Measurements from ENCODE around the gene FCRLB.
"Not testable (repeated sequence)": the region's sequence is repeated elsewhere in the genome, so short reads cannot be mapped to it uniquely, and the experiment has no call there.

FCRLB gene

GRCh38 chr1:161725258-161725907 is 4.0 kb downstream of the FCRLB start:
- not testable (repeated sequence) for DNase-seq; H2BK5ac ChIP-seq (ENCODE audit: low read length); H3K4me3 ChIP-seq (ENCODE audit: low read length); H4K5ac ChIP-seq (ENCODE audit: low read length); H3K27me3 ChIP-seq (ENCODE audit: insufficient read depth, low read length, poor library complexity); H3K79me1 ChIP-seq (ENCODE audit: low read length); H4K8ac ChIP-seq (ENCODE audit: low read depth, low read length); H2AK5ac ChIP-seq (ENCODE audit: low read length); H3K79me2 ChIP-seq (ENCODE audit: control insufficient read depth, insufficient read depth, low read length); H2BK120ac ChIP-seq (ENCODE audit: low read depth, low read length); H3K4me1 ChIP-seq (ENCODE audit: control insufficient read depth, low read depth, low read length); H3K23ac ChIP-seq (ENCODE audit: low read length); H3K27ac ChIP-seq (ENCODE audit: low read depth, low read length); H3K36me3 ChIP-seq (ENCODE audit: control insufficient read depth, insufficient read depth, low read length); H2BK15ac ChIP-seq (replicated peaks; ENCODE audit: low read depth); H3K18ac ChIP-seq (ENCODE audit: low read length); H3K4ac ChIP-seq (ENCODE audit: low read depth, low read length)
- WGBS (ENCODE audit: extremely low coverage, insufficient coverage, low lambda C conversion rate): no CpG with 5 or more reads among the region's 22 CpGs
- H3K56ac ChIP-seq (ENCODE audit: low read length): peak overlapping the region; percentile 96
- H3K9ac ChIP-seq (ENCODE audit: low read length): peak overlapping the region; percentile 69
- H3K4me2 ChIP-seq (ENCODE audit: low read length): peak overlapping the region; percentile 99

- peak overlapping the region; percentile 96 for H3K56ac ChIP-seq (ENCODE audit: low read length)
- no peak overlapping the region for H3K27ac ChIP-seq (ENCODE audit: low read depth, low read length)
- no peak overlapping the region for H2AK5ac ChIP-seq (ENCODE audit: low read length)
- peak overlapping the region; percentile 99 for H3K4me2 ChIP-seq (ENCODE audit: low read length)
- H3K23ac ChIP-seq (ENCODE audit: low read length): no peak overlapping the region
- DNase-seq: peak; percentile 85
- no peaks in the 10 kb centered on the region for H3K36me3 ChIP-seq (ENCODE audit: control insufficient read depth, insufficient read depth, low read length)
- no peak overlapping the region for H4K8ac ChIP-seq (ENCODE audit: low read depth, low read length)
- H3K9ac ChIP-seq (ENCODE audit: low read length): peak overlapping the region; percentile 69
- H4K5ac ChIP-seq (ENCODE audit: low read length): no peak overlapping the region
- no peak overlapping the region for H2BK15ac ChIP-seq (replicated peaks; ENCODE audit: low read depth)
- H3K4me3 ChIP-seq (ENCODE audit: low read length): peak overlapping the region; percentile 65
- H3K79me2 ChIP-seq (ENCODE audit: control insufficient read depth, insufficient read depth, low read length): no peaks in the 10 kb centered on the region
- peaks cover 2% of the 10 kb centered on the region for H3K27me3 ChIP-seq (ENCODE audit: insufficient read depth, low read length, poor library complexity)
- peaks cover 5% of the 10 kb centered on the region for H3K4me1 ChIP-seq (ENCODE audit: control insufficient read depth, low read depth, low read length)
- no peak overlapping the region for H2BK5ac ChIP-seq (ENCODE audit: low read length)
- WGBS (ENCODE audit: extremely low coverage, insufficient coverage, low lambda C conversion rate): no CpG with 5 or more reads among the region's 34 CpGs
- H2BK120ac ChIP-seq (ENCODE audit: low read depth, low read length): no peak overlapping the region
- H3K18ac ChIP-seq (ENCODE audit: low read length): no peak overlapping the region
- no peak overlapping the region for H3K4ac ChIP-seq (ENCODE audit: low read depth, low read length)
- no peaks in the 10 kb centered on the region for H3K79me1 ChIP-seq (ENCODE audit: low read length)
These were observed 4.6 kb downstream of the FCRLB start for GRCh38 chr1:161725908-161726472.

DNA sequence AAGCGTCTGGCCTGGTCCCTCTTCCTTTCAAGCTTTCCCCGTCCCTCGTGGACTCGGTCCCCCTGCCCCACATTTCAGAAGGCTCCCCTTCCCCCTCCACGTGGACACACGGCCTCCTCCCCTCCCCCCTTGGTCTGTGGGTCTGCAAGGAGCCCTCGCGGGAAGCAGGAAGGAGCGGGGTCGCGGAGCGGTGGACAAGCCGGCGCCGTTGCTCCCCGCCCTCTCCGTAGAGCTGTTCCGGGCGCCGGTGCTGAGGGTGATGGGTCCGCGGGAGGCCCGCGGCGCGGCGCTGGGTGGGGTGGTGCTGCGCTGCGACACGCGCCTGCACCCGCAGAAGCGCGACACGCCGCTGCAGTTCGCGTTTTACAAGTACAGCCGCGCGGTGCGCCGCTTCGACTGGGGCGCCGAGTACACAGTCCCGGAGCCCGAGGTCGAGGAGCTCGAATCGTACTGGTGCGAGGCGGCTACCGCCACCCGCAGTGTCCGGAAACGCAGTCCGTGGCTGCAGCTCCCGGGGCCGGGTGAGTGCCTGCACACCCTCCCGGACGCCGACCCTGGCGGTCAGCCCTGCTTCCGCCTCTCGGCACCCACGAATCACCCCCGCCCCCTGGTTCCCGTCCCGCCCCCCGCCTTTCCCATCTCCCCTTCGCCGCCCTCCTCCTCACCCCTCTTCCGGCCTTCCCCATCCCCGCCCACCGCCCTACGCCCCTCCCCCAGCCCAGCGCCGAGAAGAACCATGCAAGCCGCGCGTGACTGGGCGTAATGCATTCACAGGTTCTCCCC is 5.3 kb downstream of the FCRLB start:
- peak overlapping the region; percentile 65 for H3K4me3 ChIP-seq (ENCODE audit: low read length)
- no peak overlapping the region for H4K8ac ChIP-seq (ENCODE audit: low read depth, low read length)
- no peak overlapping the region for H2AK5ac ChIP-seq (ENCODE audit: low read length)
- peak overlapping the region; percentile 3 for H3K18ac ChIP-seq (ENCODE audit: low read length)
- no peaks in the 10 kb centered on the region for H3K79me1 ChIP-seq (ENCODE audit: low read length)
- no CpG with 5 or more reads among the region's 83 CpGs for WGBS (ENCODE audit: extremely low coverage, insufficient coverage, low lambda C conversion rate)
- H2BK5ac ChIP-seq (ENCODE audit: low read length): peak overlapping the region; percentile 58
- H2BK120ac ChIP-seq (ENCODE audit: low read depth, low read length): no peak overlapping the region
- peak; percentile 90 for DNase-seq
- peak overlapping the region; percentile 96 for H3K56ac ChIP-seq (ENCODE audit: low read length)
- H3K4ac ChIP-seq (ENCODE audit: low read depth, low read length): peak overlapping the region; percentile 94
- H3K27me3 ChIP-seq (ENCODE audit: insufficient read depth, low read length, poor library complexity): peaks cover 2% of the 10 kb centered on the region
- no peak overlapping the region for H4K5ac ChIP-seq (ENCODE audit: low read length)
- no peaks in the 10 kb centered on the region for H3K79me2 ChIP-seq (ENCODE audit: control insufficient read depth, insufficient read depth, low read length)
- peak overlapping the region; percentile 83 for H3K9ac ChIP-seq (ENCODE audit: low read length)
- H3K4me2 ChIP-seq (ENCODE audit: low read length): peak overlapping the region; percentile 99
- H3K4me1 ChIP-seq (ENCODE audit: control insufficient read depth, low read depth, low read length): peaks cover 8% of the 10 kb centered on the region
- H3K36me3 ChIP-seq (ENCODE audit: control insufficient read depth, insufficient read depth, low read length): no peaks in the 10 kb centered on the region
- H3K27ac ChIP-seq (ENCODE audit: low read depth, low read length): peak overlapping the region; percentile 22
- H2BK15ac ChIP-seq (replicated peaks; ENCODE audit: low read depth): no peak overlapping the region
- no peak overlapping the region for H3K23ac ChIP-seq (ENCODE audit: low read length)

DNA sequence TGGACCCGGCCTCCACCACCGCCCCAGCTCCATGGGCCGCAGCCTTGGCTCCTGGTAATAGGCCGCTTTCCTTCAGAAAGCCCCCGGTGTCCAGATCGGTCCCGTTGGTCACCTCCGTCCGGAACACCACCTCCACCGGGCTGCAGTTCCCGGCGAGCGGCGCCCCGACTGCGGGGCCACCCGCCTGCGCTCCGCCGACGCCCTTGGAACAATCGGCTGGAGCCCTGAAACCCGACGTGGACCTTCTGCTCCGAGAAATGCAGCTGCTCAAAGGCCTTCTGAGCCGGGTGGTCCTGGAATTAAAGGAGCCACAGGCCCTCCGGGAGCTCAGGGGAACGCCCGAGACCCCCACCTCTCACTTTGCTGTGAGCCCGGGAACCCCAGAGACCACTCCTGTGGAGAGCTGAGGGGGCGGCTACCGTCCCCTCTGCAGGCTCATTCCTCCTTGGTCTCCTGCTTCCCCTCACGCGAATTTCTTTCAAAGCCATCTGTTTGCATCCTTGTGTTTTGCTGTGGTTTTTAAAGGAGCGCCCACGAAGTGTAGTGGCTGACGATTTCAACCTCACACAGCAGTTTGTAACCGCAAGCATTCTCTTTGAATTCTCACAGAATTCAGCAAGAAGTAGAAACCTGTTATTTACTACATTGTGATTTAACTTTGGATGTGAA is 6.0 kb downstream of the FCRLB start:
- Histone ChIP-seq H3K27me3 (ENCODE audit: insufficient read depth, low read length, poor library complexity) (peaks cover 2% of the 10 kb centered on the region), H3K23ac (ENCODE audit: low read length) (peak overlapping the region; percentile 6), H3K27ac (ENCODE audit: low read depth, low read length) (no peak overlapping the region), H3K36me3 (ENCODE audit: control insufficient read depth, insufficient read depth, low read length) (no peaks in the 10 kb centered on the region), H4K8ac (ENCODE audit: low read depth, low read length) (no peak overlapping the region), H3K56ac (ENCODE audit: low read length) (peak overlapping the region; percentile 89), H4K5ac (ENCODE audit: low read length) (no peak overlapping the region), H3K9ac (ENCODE audit: low read length) (peak overlapping the region; percentile 83), H3K79me2 (ENCODE audit: control insufficient read depth, insufficient read depth, low read length) (no peaks in the 10 kb centered on the region), H2BK5ac (ENCODE audit: low read length) (no peak overlapping the region), H2BK15ac (replicated peaks; ENCODE audit: low read depth) (no peak overlapping the region), H3K4me3 (ENCODE audit: low read length) (peak overlapping the region; percentile 61), H3K18ac (ENCODE audit: low read length) (peak overlapping the region; percentile 70), H3K4ac (ENCODE audit: low read depth, low read length) (peak overlapping the region; percentile 94), H2AK5ac (ENCODE audit: low read length) (no peak overlapping the region), H3K79me1 (ENCODE audit: low read length) (no peaks in the 10 kb centered on the region), H2BK120ac (ENCODE audit: low read depth, low read length) (no peak overlapping the region), H3K4me2 (ENCODE audit: low read length) (peak overlapping the region; percentile 73), H3K4me1 (ENCODE audit: control insufficient read depth, low read depth, low read length) (peaks cover 9% of the 10 kb centered on the region)
- DNase-seq: no peak
- no CpG with 5 or more reads among the region's 38 CpGs for WGBS (ENCODE audit: extremely low coverage, insufficient coverage, low lambda C conversion rate)

GRCh38 chr1:161728376-161729226 is 7.3 kb downstream of the FCRLB start:
- peaks cover 2% of the 10 kb centered on the region for H3K27me3 ChIP-seq (ENCODE audit: insufficient read depth, low read length, poor library complexity)
- H3K4me1 ChIP-seq (ENCODE audit: control insufficient read depth, low read depth, low read length): peaks cover 9% of the 10 kb centered on the region
- H3K27ac ChIP-seq (ENCODE audit: low read depth, low read length): no peak overlapping the region

More at GRCh38 chr1:161728376-161729226, 7.3 kb downstream of the FCRLB start:
- H3K4me3 ChIP-seq (ENCODE audit: low read length): no peak overlapping the region
- no peak overlapping the region for H4K8ac ChIP-seq (ENCODE audit: low read depth, low read length)
- no peak overlapping the region for H2BK15ac ChIP-seq (replicated peaks; ENCODE audit: low read depth)
- no peak overlapping the region for H3K4ac ChIP-seq (ENCODE audit: low read depth, low read length)
- no peak overlapping the region for H2BK120ac ChIP-seq (ENCODE audit: low read depth, low read length)
- H3K23ac ChIP-seq (ENCODE audit: low read length): no peak overlapping the region
- H3K79me2 ChIP-seq (ENCODE audit: control insufficient read depth, insufficient read depth, low read length): no peaks in the 10 kb centered on the region
- no peak overlapping the region for H3K4me2 ChIP-seq (ENCODE audit: low read length)
- H2BK5ac ChIP-seq (ENCODE audit: low read length): no peak overlapping the region
- H3K9ac ChIP-seq (ENCODE audit: low read length): no peak overlapping the region
- no peak overlapping the region for H4K5ac ChIP-seq (ENCODE audit: low read length)
- H3K79me1 ChIP-seq (ENCODE audit: low read length): no peaks in the 10 kb centered on the region
- no peak overlapping the region for H3K18ac ChIP-seq (ENCODE audit: low read length)
- no peaks in the 10 kb centered on the region for H3K36me3 ChIP-seq (ENCODE audit: control insufficient read depth, insufficient read depth, low read length)
- WGBS (ENCODE audit: extremely low coverage, insufficient coverage, low lambda C conversion rate): no CpG with 5 or more reads among the region's 7 CpGs
- no peak for DNase-seq
- no peak overlapping the region for H2AK5ac ChIP-seq (ENCODE audit: low read length)
- no peak overlapping the region for H3K56ac ChIP-seq (ENCODE audit: low read length)

Measured in mesendoderm (in vitro differentiated cells).